Mucosa of descending colon (tissue), 3 donors: Measurements from ENCODE around the gene KIF23. TPM values are rescaled to one million over a fixed set of nuclear protein-coding genes. Genes with fewer than 3 reads are reported as not detected.

ENCODE experiments used
- ATAC-seq: fragments of 200-7000 bp; cut with Tn5 transposase; one replicate; pipeline ENCODE4 v1.9.1; 2020; ENCODE audit warnings: mild to moderate bottlenecking, moderate library complexity
- DNase-seq, 3 donors: peaks; one replicate each; pipeline ENCODE4 v3.0.0-alpha.2; 2020
- H3K36me3 ChIP-seq: fragments of 200-600 bp; one replicate; pipeline ENCODE4 v1.8.0; 2021; ENCODE audit warnings: low read depth, mild to moderate bottlenecking
- H3K4me1 ChIP-seq: fragments of 200-600 bp; one replicate; pipeline ENCODE4 v1.8.0; 2021; ENCODE audit warnings: low read depth, mild to moderate bottlenecking
- H3K4me3 ChIP-seq: fragments of 200-600 bp; one replicate; pipeline ENCODE4 v1.8.0; 2021; ENCODE audit warnings: mild to moderate bottlenecking
- H3K9me3 ChIP-seq: fragments of 200-600 bp; one replicate; pipeline ENCODE4 v1.8.0; 2021; ENCODE audit warnings: mild to moderate bottlenecking
- intact Hi-C, 2 donors: fragments of 100-400 bp; cut with DNase I in 1 of 2; cut with micrococcal nuclease in 1 of 2; formaldehyde crosslinking; loops; one replicate each; pipeline versions ENCODE4 v1.11.0 to v1.11.1; 2022; cut with DNase I, micrococcal nuclease
- total RNA-seq, 3 donors: library from RNA; stranded (reverse); fragmentation: NEBNext Ultra II Directional in 2 of 3; extraction: Animal tissue kit (Norgen Biotek cat#: 25700) in 2 of 3; gene quantifications; one replicate each; pipeline versions ENCODE4 v1.2.1 to v1.2.4, GENCODE V29; 2021 to 2023
- TF ChIP-seq, protein P1 (sequence below): fragments of 200-600 bp; IDR thresholded peaks from one replicate; pipeline ENCODE4 v1.8.0; 2022; ENCODE audit warnings: antibody characterized with exemption, mild to moderate bottlenecking
- donor health status: DM: no; HTN: no; CAD: no; lungs with moderate emphysema.
- donor health status: DM: no; HTN: no; CAD: no.
- donor health status: DM: no; HTN: yes; CAD: no.

Gene KIF23
- total RNA-seq, 3 donors from 2014 or later, result 3.1 to 11.2 (median 4.4) TPM

DNA sequence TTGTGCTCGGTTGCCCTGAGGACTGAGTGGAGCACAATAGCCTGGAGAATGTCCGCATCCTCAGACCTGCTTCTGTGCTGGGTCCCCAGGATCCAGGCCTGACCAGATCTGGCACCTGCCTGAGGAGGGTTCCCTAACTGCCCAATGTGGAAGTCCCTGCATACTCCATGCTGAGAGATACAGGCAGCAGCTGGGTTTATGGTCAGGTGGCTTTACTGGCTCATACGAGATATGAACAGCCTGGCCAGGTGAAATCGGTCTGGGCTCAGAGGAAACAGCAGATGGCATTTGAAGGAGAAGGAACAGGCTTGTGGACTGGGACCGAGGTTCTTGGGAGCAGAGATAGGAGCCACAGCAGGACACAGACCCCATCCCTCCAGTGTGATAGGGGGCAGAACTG, 18.2 kb upstream of the KIF23 start:
- no peak overlapping the region for H3K4me3 ChIP-seq
- no peaks in the 10 kb centered on the region for H3K4me1 ChIP-seq
- no peak for ATAC-seq
- no peak for DNase-seq
- intact Hi-C loops, result loop anchor here (5.0 kb wide), 1 partner anchor 339 kb away; no protein-coding TSS in a partner anchor
- H3K36me3 ChIP-seq, result no peaks in the 10 kb centered on the region
- TF ChIP-seq, protein P1, sequence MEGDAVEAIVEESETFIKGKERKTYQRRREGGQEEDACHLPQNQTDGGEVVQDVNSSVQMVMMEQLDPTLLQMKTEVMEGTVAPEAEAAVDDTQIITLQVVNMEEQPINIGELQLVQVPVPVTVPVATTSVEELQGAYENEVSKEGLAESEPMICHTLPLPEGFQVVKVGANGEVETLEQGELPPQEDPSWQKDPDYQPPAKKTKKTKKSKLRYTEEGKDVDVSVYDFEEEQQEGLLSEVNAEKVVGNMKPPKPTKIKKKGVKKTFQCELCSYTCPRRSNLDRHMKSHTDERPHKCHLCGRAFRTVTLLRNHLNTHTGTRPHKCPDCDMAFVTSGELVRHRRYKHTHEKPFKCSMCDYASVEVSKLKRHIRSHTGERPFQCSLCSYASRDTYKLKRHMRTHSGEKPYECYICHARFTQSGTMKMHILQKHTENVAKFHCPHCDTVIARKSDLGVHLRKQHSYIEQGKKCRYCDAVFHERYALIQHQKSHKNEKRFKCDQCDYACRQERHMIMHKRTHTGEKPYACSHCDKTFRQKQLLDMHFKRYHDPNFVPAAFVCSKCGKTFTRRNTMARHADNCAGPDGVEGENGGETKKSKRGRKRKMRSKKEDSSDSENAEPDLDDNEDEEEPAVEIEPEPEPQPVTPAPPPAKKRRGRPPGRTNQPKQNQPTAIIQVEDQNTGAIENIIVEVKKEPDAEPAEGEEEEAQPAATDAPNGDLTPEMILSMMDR, result no peak
- H3K9me3 ChIP-seq, result no peaks in the 10 kb centered on the region

DNA sequence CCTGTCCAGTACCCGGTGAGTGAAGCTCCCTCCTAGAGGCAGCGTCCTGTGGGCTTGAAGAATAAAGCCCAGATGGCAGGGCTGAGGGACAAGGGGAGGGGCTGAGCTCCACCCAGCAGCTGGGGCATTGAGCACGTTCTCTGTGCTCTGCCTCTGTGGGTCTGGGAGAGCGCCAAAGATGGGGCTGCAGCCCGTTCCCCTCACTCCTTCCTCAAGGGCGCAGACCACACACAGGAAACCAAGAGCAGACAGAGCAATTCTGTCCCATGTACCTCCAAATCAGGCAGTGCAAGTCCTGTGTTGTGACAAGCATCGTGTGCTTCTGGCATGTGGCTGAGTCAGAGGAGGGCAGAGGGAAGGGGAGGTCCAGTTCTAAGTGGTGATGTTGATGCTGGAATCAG, 15.7 kb upstream of the KIF23 start:
- ATAC-seq (no peak), DNase-seq (no peak)
- H3K36me3 ChIP-seq, result no peaks in the 10 kb centered on the region
- intact Hi-C loops, result loop anchor here (5.0 kb wide), 1 partner anchor 341 kb away; no protein-coding TSS in a partner anchor
- H3K4me1 ChIP-seq, result no peaks in the 10 kb centered on the region
- H3K4me3 ChIP-seq, result no peak overlapping the region
- no peaks in the 10 kb centered on the region for H3K9me3 ChIP-seq
- TF ChIP-seq, protein P1, result no peak

DNA sequence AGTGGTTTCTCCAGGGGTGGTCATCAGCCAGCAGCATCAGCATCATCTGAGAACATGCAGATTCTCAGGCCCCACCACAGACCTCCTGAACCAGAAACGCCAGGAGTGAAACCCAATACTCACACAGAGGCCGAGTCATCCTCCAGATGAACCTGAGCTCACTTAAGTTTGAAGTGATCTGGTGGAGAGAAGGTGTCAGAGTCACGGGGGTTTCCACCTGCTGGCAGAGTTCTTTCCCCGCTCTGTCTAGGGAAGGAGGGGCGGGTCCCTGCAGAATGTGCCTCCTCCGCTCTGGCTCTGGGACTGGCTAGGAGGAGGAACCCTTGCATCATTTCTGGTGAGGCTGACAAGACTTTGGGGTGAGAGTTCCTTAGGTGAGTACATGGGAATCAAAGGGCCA, 13.3 kb upstream of the KIF23 start:
- no peak for ATAC-seq
- TF ChIP-seq, protein P1, result no peak

DNA sequence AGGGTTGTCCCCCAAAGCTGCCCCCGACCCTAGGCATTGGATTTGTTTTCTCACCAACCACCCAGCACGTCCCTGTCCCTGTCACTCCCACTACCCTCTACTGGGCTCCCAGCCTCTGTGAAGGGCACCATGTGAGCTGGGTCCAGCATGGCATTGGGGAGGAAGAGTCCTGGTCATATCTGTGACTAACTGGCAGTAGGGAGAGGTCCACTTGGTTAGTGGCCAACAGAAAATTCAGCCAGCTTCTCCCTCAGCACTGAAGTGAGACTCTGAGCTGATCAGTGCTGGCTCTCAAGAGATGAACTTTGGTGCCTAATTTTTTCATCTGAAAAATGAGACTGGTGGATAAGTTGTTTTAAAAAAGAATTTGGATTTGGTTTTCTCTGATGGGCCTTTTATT, 11.3 kb upstream of the KIF23 start:
- TF ChIP-seq, protein P1, result no peak
- Histone ChIP-seq H3K36me3 (no peaks in the 10 kb centered on the region), H3K4me1 (no peaks in the 10 kb centered on the region), H3K4me3 (no peak overlapping the region), H3K9me3 (no peaks in the 10 kb centered on the region)
- ATAC-seq (no peak), DNase-seq (no peak)
- intact Hi-C loops, result no loop called here

More for the DNA sequence above, 13.3 kb upstream of the KIF23 start:
- H3K4me3 ChIP-seq, result no peak overlapping the region
- no peaks in the 10 kb centered on the region for H3K4me1 ChIP-seq
- no peaks in the 10 kb centered on the region for H3K9me3 ChIP-seq
- no peak for DNase-seq
- no peaks in the 10 kb centered on the region for H3K36me3 ChIP-seq
- intact Hi-C loops, result no loop called here

DNA sequence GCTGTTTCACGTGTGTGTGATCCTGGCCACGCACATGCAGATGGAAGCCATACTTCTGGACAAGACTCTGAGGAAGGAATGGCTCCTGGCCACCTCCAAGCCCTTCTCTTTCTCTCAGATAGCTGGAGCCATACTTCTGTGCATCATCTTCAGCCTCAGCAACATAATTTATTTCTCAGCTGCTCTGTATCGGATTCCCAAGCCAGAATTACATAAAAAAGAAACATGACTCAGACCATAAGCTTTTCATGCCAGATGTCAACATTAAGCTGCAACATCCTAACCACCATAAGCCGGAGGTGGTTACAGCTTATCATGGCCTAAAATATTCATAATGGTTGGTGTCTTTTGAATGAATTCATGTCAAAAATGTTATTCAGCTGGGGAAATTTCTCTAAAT, 10.6 kb upstream of the KIF23 start:
- no peak for DNase-seq
- no peaks in the 10 kb centered on the region for H3K9me3 ChIP-seq
- TF ChIP-seq, protein P1, result no peak
- ATAC-seq, result no peak
- H3K36me3 ChIP-seq, result no peaks in the 10 kb centered on the region
- intact Hi-C loops, result no loop called here
- no peak overlapping the region for H3K4me3 ChIP-seq
- no peaks in the 10 kb centered on the region for H3K4me1 ChIP-seq

DNA sequence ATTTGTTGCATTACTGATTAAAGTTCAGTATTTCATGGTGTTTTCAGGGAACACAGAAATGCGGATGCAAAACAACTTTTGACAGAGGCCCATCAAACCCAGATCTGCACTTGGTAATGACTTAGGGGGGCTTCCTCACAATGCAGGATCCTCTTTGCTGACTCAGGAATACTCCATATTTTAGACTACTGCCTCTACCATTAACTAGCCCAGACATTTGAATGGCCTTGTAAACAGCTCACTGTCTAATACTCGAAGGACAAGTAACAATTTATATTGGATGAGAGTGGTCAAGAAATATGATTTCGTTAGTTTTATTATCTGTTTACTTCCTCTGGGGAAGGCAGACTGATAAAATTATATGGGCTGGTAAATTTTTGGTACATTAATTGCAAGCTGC, 9.0 kb upstream of the KIF23 start:
- Histone ChIP-seq H3K36me3 (no peaks in the 10 kb centered on the region), H3K4me3 (no peak overlapping the region), H3K4me1 (no peaks in the 10 kb centered on the region), H3K9me3 (no peaks in the 10 kb centered on the region)
- TF ChIP-seq, protein P1, result no peak
- ATAC-seq (no peak), DNase-seq (no peak)
- intact Hi-C loops, result no loop called here
